Keratinocyte (primary cell): ENCODE results near the gene HOXB6. TPM values are rescaled to one million over a fixed set of nuclear protein-coding genes. Genes with fewer than 3 reads are reported as not detected.

Source experiments
- DNase-seq: peaks from one replicate; pipeline ENCODE4 v3.0.0-alpha.2; 2011; ENCODE audit warnings: low read depth, missing footprints, low spot score
- FAIRE-seq: peaks from 2 replicates; lab custom pipeline; 2011; peaks lifted over from hg19 to GRCh38; lab: Jason Lieb, UNC
- H2AFZ ChIP-seq: 2 replicates; pipeline ENCODE4 v1.6.0; 2012; ENCODE audit warnings: low read length, control low read depth, inconsistent platforms; ENCODE audit not compliant: control insufficient read depth
- H3K27ac ChIP-seq: 2 replicates; pipeline ENCODE4 v1.5.1; 2011; ENCODE audit warnings: low read length; ENCODE audit not compliant: control insufficient read depth, insufficient read depth
- H3K27me3 ChIP-seq: 3 replicates; pipeline ENCODE4 v1.6.0; 2011; ENCODE audit warnings: low read length; ENCODE audit not compliant: control insufficient read depth, insufficient read depth; ENCODE audit errors: extremely low read depth
- H3K36me3 ChIP-seq, 2 experiments: 2 replicates in 1 of 2; 3 replicates in 1 of 2; pipeline ENCODE4 v1.5.1; 2011; ENCODE audit warnings: low read length in 2 of 2, mild to moderate bottlenecking in 1 of 2; ENCODE audit not compliant: control insufficient read depth in 2 of 2, insufficient read depth in 2 of 2; ENCODE audit errors: extremely low read depth in 1 of 2
- H3K4me1 ChIP-seq: 3 replicates; pipeline ENCODE4 v1.5.1; 2011; ENCODE audit warnings: low read length; ENCODE audit not compliant: control insufficient read depth, insufficient read depth; ENCODE audit errors: extremely low read depth
- H3K4me2 ChIP-seq: 3 replicates; pipeline ENCODE4 v1.6.0; 2011; ENCODE audit warnings: low read depth, low read length; ENCODE audit not compliant: control insufficient read depth, insufficient read depth; ENCODE audit errors: extremely low read depth
- H3K4me3 ChIP-seq, 3 experiments: fragments of 200-600 bp in 1 of 3; sonication (generic) in 1 of 3; 2 replicates in 2 of 3; 3 replicates in 1 of 3; pipeline ENCODE4 v1.5.1; 2011 to 2016; ENCODE audit warnings: low read length in 3 of 3, mild to moderate bottlenecking in 3 of 3, control low read depth in 2 of 3, inconsistent platforms in 1 of 3, low read depth in 1 of 3, mixed read lengths in 1 of 3, mixed run types in 1 of 3, moderate library complexity in 1 of 3; ENCODE audit not compliant: control insufficient read depth in 2 of 3, insufficient read depth in 2 of 3; ENCODE audit errors: extremely low read depth in 1 of 3
- H3K79me2 ChIP-seq: 2 replicates; pipeline ENCODE4 v1.6.0; 2012; ENCODE audit warnings: low read length; ENCODE audit not compliant: control insufficient read depth, insufficient read depth
- H3K9ac ChIP-seq: 3 replicates; pipeline ENCODE4 v1.6.0; 2011; ENCODE audit warnings: low read length; ENCODE audit not compliant: control insufficient read depth, insufficient read depth; ENCODE audit errors: extremely low read depth
- H3K9me1 ChIP-seq: 3 replicates; pipeline ENCODE4 v1.6.0; 2011; ENCODE audit warnings: low read length; ENCODE audit not compliant: control insufficient read depth, insufficient read depth; ENCODE audit errors: extremely low read depth
- H3K9me3 ChIP-seq: 2 replicates; pipeline ENCODE4 v1.5.1; 2012; ENCODE audit warnings: low read depth, low read length; ENCODE audit not compliant: control insufficient read depth
- H4K20me1 ChIP-seq: 3 replicates; pipeline ENCODE4 v1.6.0; 2011; ENCODE audit warnings: low read length; ENCODE audit not compliant: control insufficient read depth, insufficient read depth; ENCODE audit errors: extremely low read depth
- CTCF ChIP-seq, 3 experiments: IDR thresholded peaks in 1 of 3; conservative IDR thresholded peaks in 1 of 3; optimal IDR thresholded peaks in 1 of 3; 2 replicates in 2 of 3; 3 replicates in 1 of 3; pipeline versions ENCODE3 to v1.5.1; 2011; ENCODE audit warnings: low read length in 3 of 3, mild to moderate bottlenecking in 3 of 3, moderate library complexity in 2 of 3, control low read depth in 1 of 3, inconsistent platforms in 1 of 3; ENCODE audit not compliant: insufficient read depth in 2 of 3; ENCODE audit errors: extremely low read depth in 1 of 3
- EZH2 ChIP-seq: IDR thresholded peaks from one replicate; pipeline ENCODE4 v1.6.1; 2012; ENCODE audit warnings: inconsistent platforms, mild to moderate bottlenecking, low read length, moderate library complexity
- dilution Hi-C: fragments of 300-500 bp; cut with MboI; formaldehyde crosslinking; loops from one replicate; pipeline ENCODE4 v1.7.0; 2020; ENCODE audit warnings: low sequenced_read_pairs; ENCODE audit not compliant: extremely low pct_ligation_motif_present
- polyA plus RNA-seq, 5 experiments: library from polyadenylated mRNA; depleted of rRNA in 3 of 5; stranded (reverse) in 3 of 5; stranded (forward) in 1 of 5; unstranded in 1 of 5; fragments of >200 nt; gene quantifications; 1 replicate in 1 of 5; 2 replicates in 3 of 5; 3 replicates in 1 of 5; pipeline versions ENCODE4 v1.2.1 to v1.2.3, GENCODE V29; 2011 to 2012; ENCODE audit warnings: missing spikeins in 2 of 5, low read depth in 1 of 5, low replicate concordance in 1 of 5

Gene HOXB6
- polyA plus RNA-seq, 1 donor (not counting 4 experiments of a cell fraction or from before 2014, with no cell fraction given): 0.62 TPM

GRCh38 chr17:48627118-48627597 is 22.4 kb upstream of the HOXB6 start:
- no peak overlapping the region for H2AFZ ChIP-seq

GRCh38 chr17:48626245-48627117 is 21.7 kb upstream of the HOXB6 start, which contains the start of gene HOXB9:
TSS of gene HOXB9 (minus strand) at chr17:48626358. CDS start at chr17:48626269, 89 bp downstream.
- Histone ChIP-seq H3K4me2 (peak within 1 kb of the TSS; percentile 67), H3K9me1 (no peaks in the 10 kb centered on the region), H3K36me3 (no peaks in the 10 kb centered on the region), H3K27me3 (peaks cover 100% of the 10 kb centered on the region), H3K79me2 (no peaks in the 10 kb centered on the region), H3K9me3 (no peaks in the 10 kb centered on the region), H4K20me1 (peaks cover 4% of the 10 kb centered on the region), H3K9ac (no peak within 1 kb of the TSS), H3K4me1 (peaks cover 3% of the 10 kb centered on the region), H3K4me3 (peak within 1 kb of the TSS; percentile 26 to 54 (median 52)), H2AFZ (no peak within 1 kb of the TSS), H3K27ac (no peak within 1 kb of the TSS)
- no peak for DNase-seq
- dilution Hi-C loops: no loop called here
- TF ChIP-seq EZH2: peak; percentile 89
- TF ChIP-seq CTCF (optimal IDR thresholded peaks at IDR 0.05 in 1 of 3, IDR thresholded peaks at IDR 0.05 in 1 of 3, conservative IDR thresholded peaks at IDR 0.05 in 1 of 3; ENCODE audit: extremely low read depth in 1 of 3, insufficient read depth in 2 of 3, low read length in 3 of 3): no peak
- no peak for FAIRE-seq

More at GRCh38 chr17:48627118-48627597, 22.4 kb upstream of the HOXB6 start:
- H3K36me3 ChIP-seq: no peaks in the 10 kb centered on the region
- TF ChIP-seq EZH2 (no peak), CTCF (optimal IDR thresholded peaks at IDR 0.05 in 1 of 3, IDR thresholded peaks at IDR 0.05 in 1 of 3, conservative IDR thresholded peaks at IDR 0.05 in 1 of 3; ENCODE audit: extremely low read depth in 1 of 3, insufficient read depth in 2 of 3, low read length in 3 of 3) (no peak)
- no peak overlapping the region for H3K9ac ChIP-seq
- H3K9me3 ChIP-seq: no peaks in the 10 kb centered on the region
- dilution Hi-C loops: no loop called here
- no peaks in the 10 kb centered on the region for H3K9me1 ChIP-seq
- FAIRE-seq: no peak
- H3K27me3 ChIP-seq: peaks cover 100% of the 10 kb centered on the region
- no peak for DNase-seq
- no peaks in the 10 kb centered on the region for H3K79me2 ChIP-seq
- H3K4me1 ChIP-seq: peaks cover 3% of the 10 kb centered on the region
- H3K27ac ChIP-seq: no peak overlapping the region
- H4K20me1 ChIP-seq: peaks cover 5% of the 10 kb centered on the region
- H3K4me2 ChIP-seq: no peak overlapping the region
- no peak overlapping the region for H3K4me3 ChIP-seq
